Fibroblast of gingiva (primary cell): ENCODE measurements around the gene HSPA4.

ENCODE experiments used
- DNase-seq: peaks from one replicate; pipeline ENCODE4 v3.0.0-alpha.2; 2011; ENCODE audit warnings: low read depth

HSPA4 gene

DNA sequence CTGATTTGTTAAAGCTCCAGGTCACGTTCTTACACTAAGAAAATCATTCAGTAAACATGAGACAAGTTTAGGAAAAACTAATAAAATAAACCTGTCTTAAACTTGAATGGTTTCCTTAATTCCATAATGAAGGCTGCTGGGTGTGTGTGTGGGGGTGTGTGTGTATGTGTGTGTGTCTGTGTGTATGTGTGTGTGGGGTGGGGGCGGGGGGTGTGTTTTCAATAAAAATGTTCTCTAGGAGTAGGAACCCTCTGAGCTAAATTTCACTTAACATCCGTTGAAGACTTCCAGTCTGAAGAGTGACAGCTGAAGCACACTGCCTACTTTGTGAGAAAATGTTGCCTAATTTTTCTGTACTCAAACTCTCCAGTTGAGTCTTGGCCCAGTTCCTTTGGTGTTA is 54.5 kb downstream of the HSPA4 start:
- DNase-seq: no peak

DNA sequence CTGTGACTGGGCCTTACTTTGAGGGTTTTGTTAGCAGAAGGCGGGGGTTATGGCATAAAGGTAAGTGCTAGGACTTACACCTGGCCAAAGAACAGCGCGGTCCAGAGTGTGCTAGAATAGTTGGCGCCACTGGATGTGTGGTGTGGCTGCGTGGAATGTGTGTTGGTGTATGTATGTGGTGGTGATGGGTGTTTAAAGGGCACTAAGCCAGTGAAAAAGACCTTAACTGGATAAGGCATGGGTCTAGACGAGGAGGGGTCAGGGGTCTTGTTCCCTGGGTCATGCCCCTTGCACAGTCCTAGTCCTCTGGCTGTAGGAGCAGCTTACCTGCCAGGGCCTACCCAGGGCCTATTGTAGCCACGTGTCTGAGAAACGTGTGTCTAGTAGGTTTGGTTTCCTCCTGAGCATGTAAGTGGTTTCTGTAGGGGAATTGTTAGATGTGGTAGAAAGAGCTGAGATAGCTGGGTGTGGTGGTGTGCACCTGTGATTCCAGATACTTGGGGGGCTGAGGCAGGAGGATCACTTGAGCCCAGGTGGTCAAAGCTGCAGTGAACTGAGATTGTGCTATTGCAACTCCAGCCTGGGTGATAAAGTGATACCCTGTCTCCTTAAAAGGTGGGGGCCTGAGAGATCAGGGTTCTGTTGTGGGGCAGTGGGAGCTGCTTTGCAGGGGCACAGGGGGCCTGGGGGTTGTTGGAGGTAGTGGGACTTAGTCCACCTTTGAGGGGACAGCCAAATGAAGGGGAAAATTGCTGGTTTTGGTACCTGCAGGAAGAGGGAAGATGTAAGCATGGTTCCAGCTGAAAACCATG is 55.2 kb downstream of the HSPA4 start:
- no peak for DNase-seq

DNA sequence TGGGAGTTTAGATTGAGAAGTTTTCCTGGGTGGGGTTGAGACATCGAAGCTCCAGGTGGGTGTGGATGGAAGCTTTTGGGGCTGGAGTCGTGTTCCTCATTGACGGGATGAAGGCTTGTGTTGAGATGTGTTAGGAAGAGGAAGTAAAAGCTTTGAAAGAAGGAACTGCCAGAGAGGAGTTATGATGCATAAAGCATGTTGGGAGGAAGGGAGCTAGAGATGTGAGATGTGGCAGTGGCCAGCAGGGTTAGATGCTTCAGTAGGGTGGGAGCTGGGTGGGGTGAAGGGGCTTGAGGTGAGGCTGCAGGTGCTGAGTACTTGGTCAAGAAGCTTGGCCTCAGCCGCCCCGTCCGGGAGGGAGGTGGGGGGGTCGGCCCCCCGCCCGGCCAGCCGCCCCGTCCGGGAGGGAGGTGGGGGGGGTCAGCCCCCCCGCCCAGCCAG is 56.7 kb downstream of the HSPA4 start:
- no peak for DNase-seq

DNA sequence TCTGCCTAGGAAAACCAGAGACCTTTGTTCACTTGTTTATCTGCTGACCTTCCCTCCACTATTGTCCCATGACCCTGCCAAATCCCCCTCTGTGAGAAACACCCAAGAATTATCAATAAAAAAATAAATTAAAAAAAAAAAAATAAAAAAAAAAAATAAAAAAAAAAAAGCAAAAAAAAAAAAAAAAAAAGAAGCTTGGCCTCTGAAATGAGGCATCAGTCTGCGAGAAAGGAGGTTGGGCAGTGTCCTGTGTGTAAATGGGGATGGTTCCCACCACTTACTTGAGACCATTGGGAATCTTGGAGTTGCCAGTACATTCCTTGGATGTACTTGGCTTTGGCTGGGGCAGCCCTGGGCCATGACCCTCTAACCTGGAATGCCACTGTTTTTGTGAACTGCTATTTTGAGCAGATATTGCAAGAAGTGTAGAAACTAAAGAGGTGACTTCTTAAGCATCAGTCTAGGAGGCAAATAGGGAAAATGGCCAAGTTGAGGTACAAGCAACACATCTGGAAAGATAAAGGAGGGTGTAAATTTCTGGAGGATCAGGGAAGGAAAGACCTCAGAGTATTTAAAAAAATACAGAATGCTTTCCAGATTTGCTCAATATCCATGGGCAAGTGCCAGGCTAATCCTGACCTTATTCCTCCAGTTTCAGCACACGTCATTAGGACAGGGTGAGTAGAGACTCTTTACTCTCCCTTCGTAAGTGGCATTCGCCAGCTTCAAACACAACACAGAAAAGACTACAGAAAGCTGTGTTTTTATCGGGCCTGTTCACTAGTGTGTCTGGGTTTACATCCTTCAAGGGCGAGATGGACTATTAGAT is 58.1 kb downstream of the HSPA4 start:
- peak; percentile 55 for DNase-seq

DNA sequence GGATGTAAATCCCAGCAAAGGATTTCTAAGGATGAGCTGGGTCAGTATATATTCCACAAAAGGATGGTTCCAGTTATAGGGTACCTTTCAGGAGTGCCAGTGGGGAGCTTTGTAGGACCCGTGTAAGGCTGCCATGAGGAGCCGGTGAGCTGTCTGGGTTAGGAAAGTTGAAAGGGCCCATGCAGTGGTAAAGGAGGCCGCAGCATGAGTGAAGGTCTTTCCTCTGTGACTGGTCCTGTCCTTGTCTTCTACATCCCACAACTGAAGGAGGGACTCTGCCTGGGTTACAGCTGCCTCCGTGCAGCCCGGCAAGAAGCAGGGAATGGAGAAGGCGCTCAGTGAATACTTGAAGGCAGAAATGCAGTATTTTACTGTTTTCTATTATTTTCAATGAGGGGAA is 58.9 kb downstream of the HSPA4 start:
- no peak for DNase-seq

DNA sequence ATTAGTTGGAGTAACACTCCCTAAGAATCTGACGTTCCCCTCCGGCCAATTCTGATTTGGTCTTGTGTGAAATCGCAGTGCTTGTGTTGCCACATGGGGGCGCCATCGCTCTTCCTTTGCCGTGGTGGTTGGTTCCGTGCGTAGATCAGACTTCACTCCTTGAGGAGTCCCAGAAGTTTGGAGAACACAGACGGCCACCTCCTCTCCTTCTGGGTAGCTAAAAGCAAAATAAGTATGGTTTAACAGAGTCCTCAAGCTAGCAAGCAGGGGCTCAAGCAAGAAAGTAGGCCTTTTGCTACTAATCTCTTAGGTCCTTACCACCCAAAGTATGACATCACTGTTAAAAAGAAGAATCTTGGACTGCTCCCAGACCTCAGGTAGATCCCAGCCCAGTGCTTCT is 59.5 kb downstream of the HSPA4 start:
- peak; percentile 76 for DNase-seq

DNA sequence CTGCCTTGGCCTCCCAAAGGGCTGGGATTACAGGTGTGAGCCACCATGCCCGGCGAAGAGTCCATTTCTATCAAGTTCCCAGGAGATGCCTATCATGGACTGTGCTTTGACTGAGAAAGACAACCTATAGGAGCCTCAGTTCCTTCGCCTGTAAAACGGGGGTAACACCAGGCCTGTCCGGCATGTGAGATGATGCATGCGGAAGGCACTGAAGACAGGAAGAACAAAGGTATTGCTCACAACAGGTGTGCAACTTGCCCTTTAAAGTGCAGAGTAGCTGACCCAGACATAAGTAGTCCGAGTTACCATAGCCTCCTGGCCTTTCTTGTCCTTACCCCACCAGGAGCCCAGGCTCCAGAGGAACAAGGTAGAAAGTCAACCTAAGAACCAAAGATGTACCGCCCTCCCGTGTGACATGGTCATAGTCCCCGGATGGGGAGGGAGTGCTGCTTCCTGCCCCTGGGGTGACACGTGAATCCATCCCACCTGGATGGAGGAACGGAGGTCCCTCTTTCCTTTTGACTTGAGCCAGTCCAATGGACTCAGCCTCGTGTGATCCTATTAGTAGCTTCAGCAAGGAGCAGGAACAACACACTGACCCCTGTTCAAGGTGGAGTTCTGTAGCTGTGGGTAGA is 60.3 kb downstream of the HSPA4 start:
- no peak for DNase-seq

DNA sequence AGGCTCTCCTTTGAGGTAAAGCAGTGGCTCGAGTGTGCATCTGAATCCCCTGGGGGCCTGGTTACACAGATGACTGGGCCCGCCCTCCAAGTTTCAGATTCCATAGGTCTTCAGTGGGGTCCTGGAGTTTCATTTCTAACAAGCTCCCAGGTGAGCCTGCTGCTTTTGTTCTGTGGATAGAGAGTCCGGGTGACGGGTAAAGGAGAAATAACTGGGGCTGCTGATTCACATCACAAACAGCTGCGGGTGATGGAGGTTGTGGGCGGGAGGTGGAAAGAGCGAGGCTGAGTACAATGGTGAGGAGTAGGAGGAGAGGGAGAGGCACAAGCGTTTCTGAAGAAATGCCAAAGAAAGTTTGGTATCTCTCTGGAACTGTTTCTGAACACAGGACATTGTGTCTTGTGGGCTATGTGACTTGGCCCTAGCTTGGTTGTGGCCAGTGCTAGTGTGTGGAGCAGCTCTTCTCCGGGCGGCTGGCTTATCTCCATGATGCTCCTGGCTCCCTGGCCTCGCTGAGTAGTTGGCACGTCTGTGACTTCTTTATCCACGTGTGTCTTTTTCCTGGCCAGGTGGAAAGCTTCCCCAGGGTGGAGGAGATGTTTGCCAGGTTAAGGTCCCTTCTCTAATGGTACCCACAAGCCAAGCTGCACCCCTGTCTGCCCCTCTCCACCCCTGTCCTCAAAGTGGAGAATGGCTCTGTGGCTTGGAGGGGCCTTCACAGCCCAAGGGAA is 61.7 kb downstream of the HSPA4 start:
- no peak for DNase-seq

DNA sequence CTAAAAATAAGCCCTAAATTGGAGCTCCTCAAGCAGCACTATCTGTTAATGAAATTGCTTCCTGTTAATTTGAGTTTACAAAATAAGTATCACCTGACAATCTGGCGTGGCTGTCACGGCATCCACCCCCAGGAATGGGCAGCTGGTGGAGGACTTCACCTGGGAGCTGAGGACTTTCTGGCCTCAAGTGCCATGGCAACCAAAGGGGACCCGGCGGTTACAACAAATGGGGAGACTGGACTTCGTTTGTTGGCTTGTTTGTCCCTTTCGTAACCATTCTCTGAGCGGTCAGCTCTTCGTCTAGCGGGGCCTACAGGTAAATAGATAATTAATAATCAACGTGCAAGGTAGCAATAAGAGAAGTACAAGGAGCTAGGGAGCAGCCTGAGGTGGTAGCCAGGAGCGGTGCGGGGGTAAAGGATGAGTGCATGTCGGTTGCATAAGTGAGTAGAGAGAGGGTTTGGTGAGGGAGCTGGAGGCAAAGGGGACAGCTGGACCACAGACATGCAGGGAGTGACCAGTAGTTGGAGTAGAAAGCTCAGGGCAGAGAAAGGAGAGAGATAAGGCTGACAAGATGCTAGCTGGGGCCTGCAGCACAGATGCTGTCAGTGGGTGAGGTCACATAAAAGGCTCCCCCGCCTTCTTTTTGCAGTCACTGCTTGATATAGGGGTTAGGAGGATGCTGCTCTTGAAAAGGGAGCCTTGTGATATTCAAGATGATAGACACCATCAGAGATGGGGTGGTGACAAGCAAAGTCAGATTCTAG is 62.5 kb downstream of the HSPA4 start:
- no peak for DNase-seq

DNA sequence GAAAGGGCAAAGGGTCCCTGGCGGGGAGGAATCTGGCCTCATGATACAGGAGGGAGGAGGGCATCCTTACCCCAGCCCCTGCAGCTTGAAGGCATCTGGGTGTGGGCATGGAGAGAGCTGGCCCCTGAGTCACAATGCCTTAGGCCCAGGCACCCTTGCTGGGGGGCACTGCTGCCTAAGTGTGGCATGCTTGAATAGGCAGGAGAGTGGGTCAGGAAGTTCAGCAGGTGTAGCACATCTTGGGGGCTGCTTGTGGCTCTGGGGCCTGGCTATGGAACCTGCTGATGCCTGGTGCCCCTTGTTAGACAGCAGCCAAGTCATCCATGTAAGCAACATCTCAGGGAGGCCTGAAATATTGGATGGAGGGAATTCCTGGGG is 63.1 kb downstream of the HSPA4 start:
- DNase-seq: no peak

DNA sequence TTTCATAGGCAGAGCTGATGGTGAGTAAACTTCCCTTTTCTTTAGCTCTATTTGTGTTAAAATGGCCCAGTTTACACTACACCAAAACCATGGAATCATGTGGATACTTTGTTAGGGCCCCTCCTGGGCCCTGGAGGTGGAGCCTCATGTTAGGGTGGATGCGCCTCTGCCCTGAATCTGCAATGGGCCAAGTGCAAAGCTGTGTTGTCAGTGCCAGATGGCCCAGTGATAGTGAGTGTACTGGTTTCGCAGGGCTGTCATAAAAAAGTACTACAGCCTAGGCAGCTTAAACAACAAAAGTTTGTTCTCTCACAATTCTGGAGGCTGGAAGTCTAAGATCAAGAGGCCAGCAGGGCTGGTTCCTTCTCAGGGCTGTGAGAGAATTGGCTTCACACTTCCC is 64.8 kb downstream of the HSPA4 start:
- no peak for DNase-seq

DNA sequence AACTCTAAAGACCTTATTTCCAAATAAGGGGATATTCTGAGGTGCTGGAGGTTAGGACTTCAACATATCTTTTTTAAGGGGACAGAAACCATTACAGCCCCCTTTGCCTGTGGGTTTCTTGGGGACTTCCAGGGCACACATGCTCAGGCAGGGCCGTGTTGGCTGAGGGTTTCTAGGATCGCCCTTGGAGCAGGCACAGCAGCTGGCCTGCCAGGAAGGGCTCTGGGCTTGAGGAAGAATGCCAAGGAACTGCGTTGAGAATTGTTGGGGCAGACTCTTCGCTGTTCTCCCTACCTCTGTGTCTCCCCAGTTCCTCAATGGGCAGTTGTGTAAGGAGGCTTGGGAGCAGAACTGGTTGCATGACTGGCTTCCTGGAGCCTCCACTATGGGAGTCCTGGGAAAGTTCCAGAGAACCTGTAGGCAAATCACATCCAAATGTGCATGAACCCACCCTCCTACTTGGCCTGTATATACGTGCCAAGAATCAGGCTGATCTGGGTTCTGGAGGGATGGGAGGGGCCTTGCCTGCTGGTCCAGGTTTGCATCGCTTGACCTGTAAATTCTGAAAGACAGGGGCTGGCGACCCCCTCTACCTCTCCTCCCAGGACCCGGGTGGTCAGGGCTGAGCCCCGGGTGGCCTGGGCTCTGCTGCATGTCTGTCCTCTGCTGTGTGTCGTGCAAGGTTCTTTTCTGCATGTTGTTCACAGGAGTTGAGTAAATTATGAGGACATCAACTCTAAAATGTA is 65.5 kb downstream of the HSPA4 start:
- no peak for DNase-seq

DNA sequence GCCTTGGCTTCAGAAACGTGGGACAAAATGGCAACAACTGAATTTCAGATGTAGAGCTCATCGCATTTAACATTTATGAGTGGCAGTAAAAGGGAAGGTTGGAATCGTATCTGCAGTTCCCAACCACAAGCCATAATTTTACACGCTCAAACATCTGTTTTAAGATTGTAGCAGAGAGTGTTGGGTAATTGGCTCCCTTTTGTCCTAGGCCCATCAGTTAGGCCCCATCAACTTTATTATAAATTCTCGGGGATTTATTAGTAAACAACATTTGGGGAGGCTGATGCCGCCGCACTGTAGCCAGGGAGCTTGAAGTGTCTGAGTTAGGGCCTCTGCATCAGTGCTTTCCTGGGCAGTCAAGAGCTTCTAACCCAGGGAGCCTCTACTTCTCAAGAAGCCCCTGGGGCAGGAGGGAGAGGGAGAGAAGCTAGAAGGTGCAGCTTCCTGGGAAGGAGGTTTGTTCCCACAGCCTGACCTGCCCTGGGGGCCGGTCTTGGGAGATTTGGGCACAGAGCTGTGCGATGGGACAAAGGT is 66.2 kb downstream of the HSPA4 start:
- no peak for DNase-seq

DNA sequence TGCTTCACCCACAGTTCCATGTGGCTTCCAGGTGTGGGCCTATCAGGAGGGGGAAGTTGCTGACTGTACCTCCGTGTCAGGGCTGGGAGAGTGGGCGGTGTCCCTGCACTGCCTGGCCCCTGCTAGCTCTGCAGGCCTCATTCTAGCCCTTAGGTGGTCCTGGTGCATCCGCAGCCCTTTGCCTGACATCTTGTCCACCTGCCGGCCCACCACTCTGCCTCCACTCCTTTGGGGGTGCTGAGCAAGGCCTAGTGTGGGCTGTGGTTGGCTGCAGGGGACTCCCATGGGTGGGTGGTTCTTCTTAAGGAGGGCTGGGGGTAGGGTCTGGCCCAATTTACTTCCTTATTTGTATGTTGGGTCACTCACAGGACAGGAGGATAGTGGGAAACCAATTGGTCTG is 66.9 kb downstream of the HSPA4 start:
- DNase-seq: no peak

DNA sequence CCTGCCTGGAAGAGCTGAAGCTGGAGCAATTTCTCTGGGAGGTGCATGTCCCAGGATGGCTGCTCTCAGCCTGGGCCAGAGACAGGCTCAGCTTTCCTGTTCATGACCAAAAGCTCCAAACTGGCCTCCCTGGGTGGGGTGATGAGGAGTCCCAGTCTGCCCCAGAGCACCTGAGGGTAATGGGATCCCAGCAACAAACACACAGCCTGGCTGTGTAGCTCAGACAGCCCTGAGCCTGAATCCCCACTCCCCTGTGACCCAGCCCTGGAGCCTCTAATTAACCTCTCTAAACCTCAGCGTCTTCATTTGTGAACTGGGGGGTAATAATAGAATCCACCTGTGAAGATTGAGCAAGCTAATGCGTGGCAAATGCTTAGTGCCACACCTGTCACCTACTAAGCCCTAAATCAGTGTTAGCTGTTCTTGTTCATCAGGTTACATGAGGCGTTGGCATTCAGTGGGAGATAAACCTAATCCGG is 67.5 kb downstream of the HSPA4 start:
- DNase-seq: no peak

DNA sequence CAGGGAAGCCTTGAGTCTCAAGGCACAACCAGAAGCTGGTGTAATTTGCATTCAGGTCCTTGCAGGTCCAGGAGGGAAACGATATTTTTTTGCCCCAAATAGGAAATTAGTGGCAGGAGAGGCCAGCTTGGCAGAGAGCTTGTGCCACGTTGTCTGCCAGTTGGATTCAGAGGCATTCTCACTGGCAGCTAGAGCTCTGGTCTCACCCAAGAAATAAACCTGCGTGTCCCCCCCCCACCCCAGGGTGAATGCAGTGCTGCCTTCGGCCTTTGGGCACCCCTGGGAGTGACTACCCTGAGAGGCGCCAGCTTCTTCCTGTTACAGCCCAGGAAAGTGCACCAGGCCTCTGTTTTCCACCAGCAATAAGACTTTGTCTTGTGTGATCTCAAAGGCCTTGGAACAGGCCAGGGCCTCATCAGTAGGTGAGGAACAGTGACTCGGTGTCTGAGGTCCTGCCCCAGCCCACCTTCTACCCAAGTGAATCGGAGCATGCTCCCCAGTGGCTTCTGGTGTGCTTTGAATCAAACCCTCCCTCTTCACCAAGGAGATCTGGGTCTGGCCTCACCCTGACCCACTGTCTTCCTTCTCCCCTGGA is 68.4 kb downstream of the HSPA4 start:
- DNase-seq: no peak

DNA sequence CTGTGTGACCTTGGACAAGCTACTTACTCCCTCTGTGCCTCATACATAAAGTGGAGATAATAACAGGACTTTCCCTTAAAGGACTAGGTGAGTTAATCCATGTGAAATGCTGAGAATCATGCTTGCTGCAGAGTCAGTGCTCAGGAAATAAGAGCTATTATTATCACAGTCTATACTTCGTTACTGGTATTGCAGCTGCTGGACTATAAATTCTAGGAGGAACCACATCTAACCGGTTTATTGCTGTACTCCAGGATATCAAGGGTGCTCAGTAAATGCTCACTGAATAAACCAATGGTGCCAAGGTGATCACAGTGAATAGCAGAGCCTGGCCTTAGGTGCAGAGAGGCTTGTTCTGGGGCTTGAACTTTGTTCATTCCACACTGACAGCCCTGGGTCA is 69.3 kb downstream of the HSPA4 start:
- DNase-seq: no peak

DNA sequence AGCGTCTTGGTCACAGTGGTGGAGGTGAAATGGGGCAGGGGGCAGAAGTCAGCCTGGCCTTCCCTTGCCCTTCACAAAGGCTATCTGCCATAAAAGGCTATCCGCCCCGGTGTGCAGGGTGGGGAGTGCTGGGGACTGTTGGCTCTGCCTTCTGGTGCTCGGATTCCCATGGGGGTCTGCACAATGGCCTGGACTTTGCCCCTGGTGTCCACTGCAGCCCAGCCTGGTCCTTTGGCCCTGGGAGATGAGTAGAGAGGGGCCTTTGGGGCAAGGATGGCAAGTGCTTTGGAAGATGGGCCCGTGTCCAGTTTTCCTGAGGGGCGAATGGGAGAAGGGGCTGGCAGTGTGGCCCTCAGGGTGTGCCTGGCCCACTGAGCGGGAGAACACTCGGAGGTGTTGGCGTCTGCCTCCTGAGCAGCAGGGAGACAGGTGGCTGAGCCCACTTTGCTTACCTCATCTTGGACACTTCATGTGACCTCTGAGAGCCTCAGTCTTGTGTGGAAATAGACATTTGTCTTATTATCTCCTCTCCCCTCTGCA is 69.9 kb downstream of the HSPA4 start:
- no peak for DNase-seq

DNA sequence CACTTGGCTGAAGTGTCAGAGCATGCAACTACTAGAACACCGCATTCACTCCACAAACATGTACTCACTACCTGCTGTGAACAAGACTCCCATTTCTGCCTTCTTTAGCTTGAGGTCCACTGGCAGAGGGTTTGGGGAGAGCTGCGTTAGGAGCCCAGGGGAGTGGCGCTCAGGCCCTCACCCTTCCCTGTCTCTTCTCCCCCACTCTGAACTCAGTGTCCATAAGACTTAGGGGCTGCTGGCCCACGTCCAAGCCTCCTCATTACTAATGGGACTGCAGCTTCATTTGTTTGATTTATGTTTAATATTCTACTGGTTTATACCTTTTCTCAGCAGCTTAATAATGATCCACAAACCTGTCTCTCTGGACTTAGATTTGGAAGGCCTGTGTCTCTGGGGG is 70.9 kb downstream of the HSPA4 start:
- no peak for DNase-seq

DNA sequence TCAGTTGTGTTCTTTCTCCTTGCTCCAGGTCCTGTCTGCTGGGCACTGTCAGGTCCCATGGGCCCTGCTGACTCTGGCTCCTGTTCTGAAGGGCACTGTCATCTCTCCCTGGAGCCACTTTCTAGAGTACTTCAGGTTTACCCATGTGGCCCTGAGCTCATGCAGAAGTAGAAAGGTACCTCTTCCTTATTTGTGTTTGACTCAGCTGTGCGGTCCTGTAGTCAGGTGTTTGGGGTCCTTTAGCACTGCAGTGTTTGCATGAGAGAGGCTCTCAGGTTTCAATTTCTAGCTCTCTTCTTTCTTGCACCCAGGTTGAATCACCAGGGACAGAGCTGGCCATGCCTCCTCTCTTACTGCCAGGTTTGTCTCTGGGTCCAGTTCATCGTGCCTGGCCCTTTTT is 71.5 kb downstream of the HSPA4 start:
- DNase-seq: no peak
